HG03520 (cell line): ENCODE data around the gene INTS14.
A peak's percentile ranks its signal among the peaks of the same experiment; 100 is the strongest.

ENCODE experiments used
- ATAC-seq: cut with Tn5 transposase; IDR thresholded peaks from one replicate; pipeline ENCODE4 v1.9.1; 2021; ENCODE audit warnings: mild to moderate bottlenecking, moderate library complexity; ENCODE audit not compliant: unreplicated experiment

Gene INTS14

DNA sequence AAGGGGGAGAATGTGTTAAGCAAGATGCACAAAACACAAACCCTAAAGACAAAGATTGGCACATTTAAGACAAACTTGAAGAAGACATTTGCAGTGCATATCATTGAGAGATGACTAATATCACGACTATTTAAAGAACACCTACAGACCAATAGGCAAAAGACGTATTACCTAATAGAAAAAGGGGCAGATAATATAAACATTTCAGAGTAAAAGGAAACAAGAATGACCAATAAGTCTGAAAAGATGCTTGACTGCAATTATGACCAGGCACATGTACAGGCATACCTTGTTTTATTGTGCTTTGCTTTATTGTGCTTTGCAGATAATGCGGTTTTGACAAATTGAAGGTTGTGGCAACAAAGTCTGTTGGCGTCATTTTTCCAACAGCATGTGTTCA, 75.7 kb downstream of the INTS14 start:
- ATAC-seq, result no peak

DNA sequence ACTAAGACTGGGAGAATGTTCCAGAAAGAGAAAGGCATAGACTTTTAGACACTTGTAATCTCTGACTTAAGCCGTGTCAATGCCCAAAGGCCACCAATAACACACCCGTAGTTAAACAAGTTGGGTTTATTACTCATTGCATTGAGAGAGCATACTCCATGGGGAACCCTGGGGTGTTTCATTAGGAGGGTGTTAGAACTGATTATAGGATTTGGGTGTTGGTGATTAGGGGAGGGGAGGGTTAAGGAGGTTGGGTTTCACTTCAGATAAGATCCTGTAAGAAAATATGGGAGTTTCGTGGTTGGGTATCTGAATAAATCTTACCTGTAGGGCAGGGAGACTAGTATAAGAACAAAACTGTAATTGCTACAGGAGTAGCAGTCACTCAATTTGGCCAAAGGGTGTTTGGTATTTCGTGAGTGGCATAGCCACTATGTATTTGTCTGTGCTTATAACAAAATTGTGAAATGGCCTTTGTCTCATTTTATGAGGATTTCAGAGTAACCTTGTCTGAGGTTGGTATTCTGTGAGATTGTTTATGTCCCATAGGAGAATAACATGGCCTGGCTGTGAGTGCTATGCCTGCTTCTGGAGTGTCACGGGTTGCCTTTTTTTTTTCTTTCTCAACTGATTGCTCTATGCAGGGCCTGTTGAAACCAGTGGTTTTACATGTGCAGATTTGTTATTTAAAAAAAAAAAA, 77.7 kb downstream of the INTS14 start:
- ATAC-seq, result no peak

GRCh38 chr15:65532738-65533051, 78.2 kb downstream of the INTS14 start:
- no peak for ATAC-seq

GRCh38 chr15:65530318-65531111, 80.4 kb downstream of the INTS14 start, which contains the start of gene HACD3:
TSS of gene HACD3 (plus strand) at chr15:65530463. CDS start at chr15:65530632, 169 bp downstream.
- peak; percentile 69 for ATAC-seq

DNA sequence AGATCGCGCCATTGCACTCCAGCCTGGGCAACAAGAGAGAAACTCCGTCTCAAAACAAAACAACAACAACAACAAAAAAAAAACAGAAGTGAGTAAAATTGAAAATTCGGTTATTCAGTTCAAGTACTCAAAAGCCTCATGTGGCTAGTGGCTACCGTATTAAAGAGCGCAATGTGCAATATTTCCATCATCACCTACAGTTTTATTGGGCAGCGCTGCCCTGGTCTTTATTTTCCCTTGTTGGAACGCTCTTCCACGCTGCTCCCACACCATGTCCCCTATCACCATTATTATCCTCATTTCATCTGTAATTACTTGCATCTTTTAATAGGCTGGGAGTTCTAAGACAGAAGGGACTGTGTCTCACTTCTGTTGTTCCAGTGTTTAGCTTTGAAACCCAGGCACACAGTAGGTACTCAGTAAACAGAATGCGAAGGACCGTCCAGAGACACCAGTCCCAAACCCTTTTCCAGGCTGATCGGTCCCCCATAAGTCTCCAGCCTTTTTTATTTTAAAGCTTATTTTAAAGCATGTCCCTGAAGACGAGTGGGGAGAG, 81.1 kb downstream of the INTS14 start:
- no peak for ATAC-seq
